Upper lobe of left lung (tissue), 6 donors: ENCODE measurements around the gene PLEKHA1. TPM values are rescaled to one million over a fixed set of nuclear protein-coding genes. Genes with fewer than 3 reads are reported as not detected.

ENCODE experiments used
- ATAC-seq, 2 donors: fragments of 200-7000 bp; cut with Tn5 transposase; one replicate each; pipeline ENCODE4 v1.9.1; 2022; ENCODE audit warnings: mild to moderate bottlenecking in 2 of 2, moderate library complexity in 2 of 2; ENCODE audit not compliant: low FRiP score in 2 of 2
- DNase-seq, 2 donors: peaks; one replicate each; pipeline ENCODE4 v3.0.0-alpha.2; 2019 to 2020
- H3K27ac ChIP-seq, 4 donors: fragments of 200-600 bp; sonication (generic); one replicate each; pipeline ENCODE4 v1.5.1; 2016 to 2019
- H3K27me3 ChIP-seq, 4 donors: fragments of 200-600 bp; sonication (generic); one replicate each; pipeline ENCODE4 v1.5.1; 2017 to 2019
- H3K36me3 ChIP-seq, 4 donors: fragments of 200-600 bp; sonication (generic); one replicate each; pipeline ENCODE4 v1.5.1; 2016 to 2019
- H3K4me1 ChIP-seq, 4 donors: fragments of 200-600 bp; sonication (generic); one replicate each; pipeline ENCODE4 v1.5.1; 2018 to 2019
- H3K4me3 ChIP-seq, 4 donors: fragments of 200-600 bp; sonication (generic); one replicate each; pipeline ENCODE4 v1.5.1; 2017 to 2019; ENCODE audit warnings: mild to moderate bottlenecking in 2 of 4, moderate library complexity in 1 of 4
- H3K9me3 ChIP-seq, 4 donors: fragments of 200-600 bp; sonication (generic); one replicate each; pipeline ENCODE4 v1.5.1; 2018 to 2019
- EP300 ChIP-seq, 4 donors: sonication (generic); formaldehyde crosslinking; IDR thresholded peaks; one replicate each; pipeline ENCODE4 v1.5.1; 2017; ENCODE audit warnings: antibody characterized with exemption in 4 of 4, control low read depth in 2 of 4
- POLR2A ChIP-seq, 4 donors: fragments of 450-650 bp; IDR thresholded peaks; one replicate each; pipeline ENCODE4 v1.5.1; 2016 to 2017; ENCODE audit warnings: antibody characterized with exemption in 4 of 4, mild to moderate bottlenecking in 2 of 4
- POLR2AphosphoS5 ChIP-seq, 2 donors: sonication (generic); formaldehyde crosslinking; IDR thresholded peaks; one replicate each; pipeline ENCODE4 v1.5.1; 2017; ENCODE audit warnings: antibody characterized with exemption in 2 of 2
- WGBS, 2 donors: methylation state at CpG; one replicate each; pipeline ENCODE4 v1.1.5; 2017 to 2018; 5-methylcytosine and 5-hydroxymethylcytosine counted together
- total RNA-seq, 6 donors: library from RNA; depleted of rRNA in 4 of 6; stranded (reverse); fragments of >200 nt in 4 of 6; gene quantifications; one replicate each; pipeline versions ENCODE4 v1.1.0 to v1.2.1, GENCODE V29; 2016 to 2021
- TF ChIP-seq, protein P1 (sequence below), 6 experiments: fragments of 450-650 bp in 4 of 6; fragments of 200-600 bp in 2 of 6; sonication (generic) in 2 of 6; IDR thresholded peaks; one replicate each; pipeline ENCODE4 v1.5.1; 2016 to 2019; ENCODE audit warnings: antibody characterized with exemption in 6 of 6
- donor health status: DM: no; HTN: no; CAD: no; lungs with moderate emphysema.
- donor health status: DM: no; HTN: yes; CAD: no; lungs with severe emphysema.

The PLEKHA1 gene
- total RNA-seq, 6 donors from 2014 or later, result 29.5 to 78.4 (median 43.7) TPM

DNA sequence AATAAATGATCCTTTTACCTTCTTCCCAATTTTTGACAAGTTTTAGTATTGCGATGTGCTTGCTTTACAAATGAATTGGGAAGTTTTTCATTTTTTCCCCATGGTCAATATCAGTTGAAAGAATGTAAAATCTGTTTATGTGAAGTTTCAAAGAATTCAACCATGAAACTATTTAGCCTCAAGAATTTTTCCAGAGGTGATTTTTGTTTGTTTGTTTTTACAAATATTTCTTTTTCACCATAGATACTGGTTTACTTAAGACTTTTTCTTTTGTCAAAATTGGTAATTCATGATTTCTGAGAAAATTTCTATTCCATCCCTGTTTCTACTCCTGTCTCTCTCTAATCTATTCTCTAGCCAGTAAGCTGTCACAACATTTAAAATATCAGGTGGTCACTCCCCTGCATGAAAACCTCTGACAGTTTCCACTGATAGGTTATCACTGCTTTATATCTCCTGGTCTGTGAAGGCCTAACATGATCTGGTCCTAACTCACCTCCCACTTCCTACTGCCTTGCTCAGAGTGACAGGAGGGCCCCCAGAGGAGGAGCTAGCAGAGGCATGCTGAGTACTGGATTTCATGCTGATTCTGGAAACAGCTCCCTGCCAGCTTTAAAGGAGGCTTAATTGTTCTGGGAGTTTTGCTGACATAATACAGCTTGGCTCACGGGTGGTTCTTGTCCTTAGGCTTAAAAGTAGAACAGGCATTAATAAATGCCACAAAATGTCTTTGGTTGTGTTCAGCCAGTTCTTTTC lies 72.3 kb downstream of the PLEKHA1 start:
- no peak for ATAC-seq
- Histone ChIP-seq H3K4me3 (no peak overlapping the region), H3K36me3 (no peaks in the 10 kb centered on the region), H3K9me3 (no peaks in the 10 kb centered on the region), H3K27ac (no peak overlapping the region), H3K4me1 (peaks cover 0 to 9% (median 6%) of the 10 kb centered on the region in 4 donors), H3K27me3 (no peaks in the 10 kb centered on the region)
- TF ChIP-seq EP300 (IDR thresholded peaks at IDR 0.05), result no peak
- TF ChIP-seq POLR2AphosphoS5 (IDR thresholded peaks at IDR 0.05), result no peak
- TF ChIP-seq, protein P1, sequence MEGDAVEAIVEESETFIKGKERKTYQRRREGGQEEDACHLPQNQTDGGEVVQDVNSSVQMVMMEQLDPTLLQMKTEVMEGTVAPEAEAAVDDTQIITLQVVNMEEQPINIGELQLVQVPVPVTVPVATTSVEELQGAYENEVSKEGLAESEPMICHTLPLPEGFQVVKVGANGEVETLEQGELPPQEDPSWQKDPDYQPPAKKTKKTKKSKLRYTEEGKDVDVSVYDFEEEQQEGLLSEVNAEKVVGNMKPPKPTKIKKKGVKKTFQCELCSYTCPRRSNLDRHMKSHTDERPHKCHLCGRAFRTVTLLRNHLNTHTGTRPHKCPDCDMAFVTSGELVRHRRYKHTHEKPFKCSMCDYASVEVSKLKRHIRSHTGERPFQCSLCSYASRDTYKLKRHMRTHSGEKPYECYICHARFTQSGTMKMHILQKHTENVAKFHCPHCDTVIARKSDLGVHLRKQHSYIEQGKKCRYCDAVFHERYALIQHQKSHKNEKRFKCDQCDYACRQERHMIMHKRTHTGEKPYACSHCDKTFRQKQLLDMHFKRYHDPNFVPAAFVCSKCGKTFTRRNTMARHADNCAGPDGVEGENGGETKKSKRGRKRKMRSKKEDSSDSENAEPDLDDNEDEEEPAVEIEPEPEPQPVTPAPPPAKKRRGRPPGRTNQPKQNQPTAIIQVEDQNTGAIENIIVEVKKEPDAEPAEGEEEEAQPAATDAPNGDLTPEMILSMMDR (IDR thresholded peaks at IDR 0.05), result no peak
- TF ChIP-seq POLR2A (IDR thresholded peaks at IDR 0.05), result no peak
- WGBS, 2 donors, result 55 to 65% methylated on average over 2 of the region's 2 CpGs
- DNase-seq, result no peak

DNA sequence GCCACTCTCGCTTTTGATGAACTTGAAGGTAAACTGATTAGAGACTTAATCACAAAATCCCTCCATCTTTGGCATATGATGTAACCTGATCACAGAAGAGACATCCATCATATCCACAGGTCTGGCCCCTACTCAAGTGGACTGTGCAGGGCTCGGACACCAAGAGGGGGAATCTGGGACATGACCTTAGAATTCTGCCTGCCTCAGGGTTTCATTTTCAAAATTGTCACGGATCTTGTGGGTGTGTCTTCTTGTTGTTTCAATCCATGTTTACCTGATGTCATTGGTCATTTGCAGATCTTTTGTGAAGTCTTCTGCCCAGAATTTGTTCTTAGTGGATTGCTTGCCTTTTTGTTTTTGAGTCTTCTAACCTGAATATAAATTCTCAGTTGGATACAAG lies 74.1 kb downstream of the PLEKHA1 start:
- Histone ChIP-seq H3K27me3 (no peaks in the 10 kb centered on the region), H3K4me1 (peaks cover 0 to 9% (median 6%) of the 10 kb centered on the region in 4 donors), H3K4me3 (no peak overlapping the region), H3K9me3 (no peaks in the 10 kb centered on the region), H3K27ac (no peak overlapping the region), H3K36me3 (no peaks in the 10 kb centered on the region)
- no peak for ATAC-seq
- WGBS, 2 donors, result 71 to 88% methylated on average over 3 of the region's 3 CpGs
- TF ChIP-seq, protein P1 (IDR thresholded peaks at IDR 0.05), result no peak
- TF ChIP-seq POLR2AphosphoS5 (IDR thresholded peaks at IDR 0.05) (no peak), POLR2A (IDR thresholded peaks at IDR 0.05) (no peak), EP300 (IDR thresholded peaks at IDR 0.05) (no peak)
- no peak for DNase-seq

DNA sequence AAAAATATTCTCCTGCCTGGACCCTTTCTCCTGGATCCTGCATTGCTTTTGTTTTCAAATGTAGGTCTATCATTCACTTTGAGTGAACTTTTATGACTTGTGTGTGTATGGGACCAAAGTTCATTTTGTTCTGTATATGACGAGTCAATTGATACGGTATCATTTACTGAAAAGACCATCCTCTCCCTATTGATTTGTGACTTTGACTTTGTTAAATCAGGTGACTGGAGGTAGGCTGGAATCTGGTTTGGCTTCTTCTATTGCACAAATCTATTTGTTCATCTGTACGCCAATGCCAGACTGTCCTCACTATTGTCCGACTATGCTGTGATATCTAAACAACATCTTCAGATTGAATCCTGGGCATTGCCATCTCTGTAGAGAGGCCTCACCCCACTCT lies 74.6 kb downstream of the PLEKHA1 start:
- WGBS, 2 donors, result 91% methylated on average over 4 of the region's 4 CpGs
- peaks cover 0 to 9% (median 6%) of the 10 kb centered on the region in 4 donors for H3K4me1 ChIP-seq
- H3K4me3 ChIP-seq, result no peak overlapping the region
- ATAC-seq (no peak), DNase-seq (no peak)
- no peaks in the 10 kb centered on the region for H3K36me3 ChIP-seq
- H3K27me3 ChIP-seq, result no peaks in the 10 kb centered on the region
- H3K27ac ChIP-seq, result no peak overlapping the region
- H3K9me3 ChIP-seq, result no peaks in the 10 kb centered on the region
- TF ChIP-seq POLR2AphosphoS5 (IDR thresholded peaks at IDR 0.05) (no peak), POLR2A (IDR thresholded peaks at IDR 0.05) (no peak), EP300 (IDR thresholded peaks at IDR 0.05) (no peak)
- TF ChIP-seq, protein P1 (IDR thresholded peaks at IDR 0.05), result no peak

DNA sequence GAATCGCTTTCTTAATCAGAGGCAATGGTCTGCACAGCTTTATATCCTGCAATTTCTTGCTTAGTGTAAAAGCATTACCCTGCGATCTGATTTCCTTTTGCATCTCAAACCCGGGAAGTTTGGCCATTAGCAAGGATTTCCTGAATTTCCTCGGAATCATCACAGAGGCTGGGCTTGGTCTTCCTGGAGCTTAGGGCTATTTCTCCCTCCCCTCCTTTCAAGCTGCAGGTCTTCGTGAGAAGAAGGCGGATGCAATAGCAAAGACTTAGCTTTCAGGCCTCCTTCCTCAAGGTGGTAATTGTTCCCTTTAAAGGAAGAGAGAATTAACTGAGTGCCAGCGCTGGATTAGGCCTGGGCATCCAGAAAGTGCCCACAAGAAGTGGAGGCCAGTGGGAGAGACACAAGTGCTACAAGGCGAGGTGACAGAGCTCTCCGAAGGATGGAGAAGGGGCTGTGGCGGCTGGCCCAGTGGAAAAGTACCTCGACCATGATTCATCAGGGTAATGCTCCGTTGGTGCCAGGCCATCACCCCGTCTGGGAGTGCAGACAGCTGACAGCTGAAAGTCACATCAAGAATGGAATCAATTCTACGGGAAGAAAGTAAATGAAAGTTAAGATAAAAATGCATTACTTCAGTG lies 76.0 kb downstream of the PLEKHA1 start:
- H3K36me3 ChIP-seq, result no peaks in the 10 kb centered on the region
- peak overlapping the region in 2 of 4 donors; percentile 46 to 53 for H3K27ac ChIP-seq
- no peaks in the 10 kb centered on the region for H3K9me3 ChIP-seq
- TF ChIP-seq, protein P1 (IDR thresholded peaks at IDR 0.05), result no peak
- no peak for TF ChIP-seq POLR2AphosphoS5 (IDR thresholded peaks at IDR 0.05)
- TF ChIP-seq POLR2A (IDR thresholded peaks at IDR 0.05), result no peak
- TF ChIP-seq EP300 (IDR thresholded peaks at IDR 0.05), result no peak
- H3K4me1 ChIP-seq, result peaks cover 0 to 9% (median 6%) of the 10 kb centered on the region in 4 donors
- DNase-seq (no peak), ATAC-seq (no peak)
- no peaks in the 10 kb centered on the region for H3K27me3 ChIP-seq
- no peak overlapping the region for H3K4me3 ChIP-seq
- WGBS, 2 donors, result 54 to 65% methylated on average over 14 of the region's 14 CpGs
